ENCODE results near the gene ERGIC1.

Gene ERGIC1

GRCh38 chr5:172973127-172973916, 139.3 kb downstream of the ERGIC1 start:
- DNase-seq (ENCODE audit: low read depth in 2 of 2, low spot score in 1 of 2), result no peak

GRCh38 chr5:172973931-172974330, 139.9 kb downstream of the ERGIC1 start:
- DNase-seq (ENCODE audit: low read depth in 2 of 2, low spot score in 1 of 2), result no peak

GRCh38 chr5:172975289-172975688, 141.2 kb downstream of the ERGIC1 start:
- no peak for DNase-seq (ENCODE audit: low read depth in 2 of 2, low spot score in 1 of 2)

- no peak for DNase-seq (ENCODE audit: low read depth in 2 of 2, low spot score in 1 of 2)
Observed at GRCh38 chr5:172979778-172980177, 145.7 kb downstream of the ERGIC1 start.

- no peak for DNase-seq (ENCODE audit: low read depth in 2 of 2, low spot score in 1 of 2)
Observed at GRCh38 chr5:172981931-172982330, 147.9 kb downstream of the ERGIC1 start.

- DNase-seq (ENCODE audit: low read depth in 2 of 2, low spot score in 1 of 2), result peak; percentile 84 to 85
Observed at GRCh38 chr5:172983542-172984243, 149.6 kb downstream of the ERGIC1 start, which contains the start of gene ATP6V0E1. TSS of gene ATP6V0E1 (plus strand) at chr5:172983771. CDS start at chr5:172983861, 90 bp downstream.

GRCh38 chr5:172984244-172984953, 150.3 kb downstream of the ERGIC1 start:
- peak; percentile 43 to 50 for DNase-seq (ENCODE audit: low read depth in 2 of 2, low spot score in 1 of 2)

GRCh38 chr5:172985596-172985995, 151.5 kb downstream of the ERGIC1 start:
- no peak for DNase-seq (ENCODE audit: low read depth in 2 of 2, low spot score in 1 of 2)

- no peak for DNase-seq (ENCODE audit: low read depth in 2 of 2, low spot score in 1 of 2)
Observed at GRCh38 chr5:172988276-172988675, 154.2 kb downstream of the ERGIC1 start.

- DNase-seq (ENCODE audit: low read depth in 2 of 2, low spot score in 1 of 2), result no peak
Observed at GRCh38 chr5:172990776-172991175, 156.7 kb downstream of the ERGIC1 start.

GRCh38 chr5:172994405-172994804, 160.4 kb downstream of the ERGIC1 start:
- no peak for DNase-seq (ENCODE audit: low read depth in 2 of 2, low spot score in 1 of 2)

- DNase-seq (ENCODE audit: low read depth in 2 of 2, low spot score in 1 of 2), result no peak
Observed at GRCh38 chr5:172999372-172999973, 165.4 kb downstream of the ERGIC1 start.

GRCh38 chr5:172999974-173000373, 165.9 kb downstream of the ERGIC1 start:
- DNase-seq (ENCODE audit: low read depth in 2 of 2, low spot score in 1 of 2), result no peak

GRCh38 chr5:173001229-173001841, 167.3 kb downstream of the ERGIC1 start:
- DNase-seq (ENCODE audit: low read depth in 2 of 2, low spot score in 1 of 2), result peak in 1 of 2 donors; percentile 12

Data from stimulated activated CD8-positive, alpha-beta memory T cell treated with anti-CD3 and anti-CD28 coated beads, Interleukin-4, amount 100 ng/mL, for 1 hour (primary cell).